SH-SY5Y (cell line): ENCODE data around the gene KY.

Experiments
- GATA2 ChIP-seq: IDR thresholded peaks from 2 replicates; pipeline ENCODE4 v1.6.1; 2011; ENCODE audit warnings: mild to moderate bottlenecking, low read depth, low read length
- GATA3 ChIP-seq: IDR thresholded peaks from 2 replicates; pipeline ENCODE4 v1.6.1; 2011; ENCODE audit warnings: low read depth, mild to moderate bottlenecking, low read length, moderate library complexity

The KY gene

DNA sequence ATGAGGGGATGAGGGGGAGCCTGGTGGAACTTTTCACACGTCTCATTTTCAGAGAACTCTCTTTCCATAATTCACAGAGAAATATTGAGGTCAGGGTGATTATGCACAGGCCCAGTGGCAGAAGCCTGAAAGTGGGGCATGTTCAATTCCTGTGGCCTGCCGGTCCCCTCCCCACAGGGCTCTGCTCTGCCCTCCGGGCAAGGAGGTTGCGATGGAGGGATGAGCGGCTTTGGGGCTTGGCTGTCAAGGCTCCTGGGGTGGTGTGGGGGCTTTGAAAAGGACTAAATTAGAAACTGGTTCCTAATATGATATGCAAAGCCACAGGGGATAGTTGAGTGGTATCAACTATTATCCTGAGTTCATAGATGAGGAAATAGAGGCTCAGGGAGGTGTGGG lies 9.2 kb upstream of the KY start:
- no peak for TF ChIP-seq GATA2
- no peak for TF ChIP-seq GATA3

DNA sequence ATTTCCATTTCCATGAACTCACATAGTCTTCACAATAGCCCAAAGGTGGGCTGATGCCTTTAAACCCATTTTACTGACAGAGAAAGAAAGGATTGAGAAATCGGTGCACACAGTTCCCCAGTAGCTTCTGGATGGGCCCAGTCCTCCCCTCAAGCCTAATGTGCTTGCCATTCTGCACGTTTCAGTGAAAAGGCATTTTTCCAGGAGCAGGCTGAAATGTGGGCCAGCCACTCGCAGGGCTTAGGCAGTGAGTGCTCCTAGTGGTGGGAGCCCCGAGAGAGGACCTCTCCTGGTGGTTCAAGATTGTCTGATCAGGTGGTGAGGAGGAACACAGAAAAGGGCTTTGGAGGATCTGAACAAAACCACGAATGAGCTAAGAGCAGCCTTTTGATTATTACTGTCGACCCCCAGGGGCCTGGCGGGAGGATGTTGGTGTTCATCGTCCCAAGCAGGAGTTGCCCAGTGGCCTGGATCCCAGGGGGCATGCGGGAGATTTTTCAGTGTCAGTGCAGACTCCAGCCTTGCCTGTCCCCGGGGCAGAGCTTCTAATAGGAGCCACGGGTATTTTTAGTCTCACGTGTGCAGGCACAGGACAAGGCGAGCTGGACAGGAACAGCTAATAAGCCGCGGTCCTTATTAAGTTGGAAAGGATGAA lies 8.7 kb upstream of the KY start:
- TF ChIP-seq GATA3 (no peak), GATA2 (no peak)

- no peak for TF ChIP-seq GATA3
- TF ChIP-seq GATA2, result no peak
These were observed 7.7 kb upstream of the KY start for GRCh38 chr3:134658555-134658954.

DNA sequence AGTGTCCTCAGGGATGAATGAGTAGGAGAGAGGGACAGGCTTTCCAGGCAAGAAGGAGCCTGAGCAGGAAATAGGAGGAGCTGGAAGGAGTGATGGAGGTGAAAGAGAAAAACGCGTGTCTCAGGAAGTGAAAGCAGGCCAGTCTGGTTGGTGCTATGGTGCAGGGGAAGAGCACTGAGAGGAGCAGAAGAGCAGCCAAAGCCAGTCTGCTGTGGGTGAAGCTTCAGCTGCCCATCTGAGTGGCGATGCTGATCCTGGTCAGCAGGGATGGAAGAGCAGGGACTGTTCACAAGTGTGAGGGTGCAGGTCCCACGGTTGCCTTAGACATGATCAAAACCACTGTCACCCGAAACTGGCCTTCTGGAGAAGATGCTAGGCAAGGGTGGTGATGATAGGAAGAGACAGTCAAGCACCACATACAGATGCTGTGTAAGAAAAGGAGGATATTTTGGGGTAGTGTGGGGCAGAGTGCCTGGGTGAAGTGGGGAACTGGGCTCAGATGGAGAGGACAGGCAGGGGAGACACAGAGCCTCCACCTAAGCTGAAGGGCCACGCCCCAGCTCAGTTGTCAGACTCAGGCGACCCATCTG lies 5.5 kb upstream of the KY start:
- TF ChIP-seq GATA2 (no peak), GATA3 (no peak)

DNA sequence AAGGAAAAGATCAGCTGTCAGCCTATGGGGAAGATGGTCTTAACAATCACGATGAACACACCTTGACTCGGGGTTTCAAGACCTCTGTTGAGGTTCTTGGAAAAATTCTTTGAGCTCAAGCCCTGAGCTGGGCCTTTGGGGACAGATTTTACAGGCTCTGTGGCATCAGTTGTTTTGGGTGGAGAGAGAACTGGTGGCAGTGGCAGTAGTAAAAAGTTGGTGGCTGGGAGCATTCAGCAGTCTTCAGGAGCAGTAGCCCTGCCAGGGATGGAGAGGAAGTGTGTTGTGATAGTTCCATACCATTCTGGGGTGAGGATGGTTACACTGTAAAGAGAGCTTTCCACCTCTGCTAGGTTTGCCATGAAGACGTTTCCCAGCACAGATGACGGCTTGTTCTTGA lies 4.9 kb upstream of the KY start:
- TF ChIP-seq GATA2 (no peak), GATA3 (no peak)

DNA sequence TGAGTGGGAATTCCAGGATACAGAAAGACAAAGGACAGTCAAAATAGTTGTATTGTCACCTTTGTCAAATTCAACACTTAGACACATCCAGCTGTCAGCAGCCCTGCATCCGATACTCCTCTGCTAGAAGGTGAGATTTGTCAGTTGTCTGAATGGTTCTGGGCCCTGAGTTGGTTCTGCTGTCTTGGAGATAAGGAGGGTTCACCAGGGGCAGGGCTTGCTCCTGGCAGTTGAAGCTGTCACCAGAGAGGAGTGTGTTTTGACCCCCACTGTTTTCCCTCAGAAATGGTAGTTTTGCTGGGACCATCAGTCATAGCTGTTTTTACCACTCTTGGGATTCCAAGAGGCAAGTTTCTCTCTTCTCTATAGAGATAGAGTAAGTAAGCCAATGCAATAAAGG lies 3.2 kb upstream of the KY start:
- TF ChIP-seq GATA2 (no peak), GATA3 (no peak)

GRCh38 chr3:134652886-134653630 lies 2.2 kb upstream of the KY start:
- no peak for TF ChIP-seq GATA3
- TF ChIP-seq GATA2, result no peak

DNA sequence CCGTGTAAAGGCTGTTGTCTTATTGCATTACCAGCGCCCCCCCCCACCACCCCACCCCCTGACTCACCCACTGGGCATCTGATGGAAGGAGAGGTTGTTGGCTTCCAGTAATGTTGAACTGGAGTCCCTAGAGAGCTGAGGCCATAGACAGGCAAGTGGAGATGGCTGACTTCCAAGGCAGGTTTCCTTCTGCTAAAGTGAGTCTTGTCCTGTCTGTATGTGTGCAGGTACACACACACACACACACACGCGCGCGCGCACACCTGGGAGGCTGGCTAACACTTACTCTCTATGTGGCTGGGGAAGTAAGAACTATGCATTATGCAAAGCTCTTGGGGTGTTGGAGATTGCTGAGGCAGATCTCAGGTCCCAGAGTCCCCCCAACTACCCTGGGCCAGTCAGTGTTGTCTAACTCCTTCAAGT lies 1.6 kb upstream of the KY start:
- TF ChIP-seq GATA3 (no peak), GATA2 (no peak)

GRCh38 chr3:134651347-134652041 lies 672 bp upstream of the KY start:
- TF ChIP-seq GATA3 (no peak), GATA2 (no peak)

DNA sequence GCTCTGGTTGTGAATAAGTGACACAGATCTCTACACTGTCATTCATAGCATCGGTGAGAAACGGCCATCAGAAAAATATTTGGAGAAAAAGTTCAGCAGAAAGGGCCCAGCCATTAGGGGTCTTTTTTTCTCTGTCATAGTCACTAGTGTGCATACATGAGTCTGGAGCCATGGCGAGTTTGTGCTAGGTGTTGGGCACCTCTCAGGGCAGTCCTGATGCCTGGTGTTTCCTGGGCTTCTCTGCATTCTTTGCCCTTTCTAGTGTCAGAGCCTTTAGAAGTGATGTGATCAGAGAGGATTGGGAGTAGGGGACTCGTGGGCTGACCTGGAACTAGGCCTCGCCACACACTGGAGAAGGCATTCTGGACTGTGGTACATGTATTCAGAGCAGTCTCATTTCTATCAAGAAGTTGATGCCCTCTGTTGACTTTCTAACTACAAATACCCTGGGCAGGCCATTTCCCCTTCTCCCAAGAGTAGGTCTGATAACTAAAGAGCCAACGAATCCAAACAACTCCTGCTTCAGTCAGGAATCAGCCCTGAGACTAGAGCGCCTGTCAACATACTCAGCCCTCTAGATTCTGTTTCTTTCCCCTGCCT lies 1.6 kb downstream of the KY start:
- TF ChIP-seq GATA2 (no peak), GATA3 (no peak)

GRCh38 chr3:134647902-134648760 lies 2.7 kb downstream of the KY start:
- no peak for TF ChIP-seq GATA2

- TF ChIP-seq GATA3 (no peak), GATA2 (no peak)
These were observed 4.7 kb downstream of the KY start for GRCh38 chr3:134646086-134646485.

GRCh38 chr3:134645515-134645914 lies 5.3 kb downstream of the KY start:
- no peak for TF ChIP-seq GATA3
- no peak for TF ChIP-seq GATA2

DNA sequence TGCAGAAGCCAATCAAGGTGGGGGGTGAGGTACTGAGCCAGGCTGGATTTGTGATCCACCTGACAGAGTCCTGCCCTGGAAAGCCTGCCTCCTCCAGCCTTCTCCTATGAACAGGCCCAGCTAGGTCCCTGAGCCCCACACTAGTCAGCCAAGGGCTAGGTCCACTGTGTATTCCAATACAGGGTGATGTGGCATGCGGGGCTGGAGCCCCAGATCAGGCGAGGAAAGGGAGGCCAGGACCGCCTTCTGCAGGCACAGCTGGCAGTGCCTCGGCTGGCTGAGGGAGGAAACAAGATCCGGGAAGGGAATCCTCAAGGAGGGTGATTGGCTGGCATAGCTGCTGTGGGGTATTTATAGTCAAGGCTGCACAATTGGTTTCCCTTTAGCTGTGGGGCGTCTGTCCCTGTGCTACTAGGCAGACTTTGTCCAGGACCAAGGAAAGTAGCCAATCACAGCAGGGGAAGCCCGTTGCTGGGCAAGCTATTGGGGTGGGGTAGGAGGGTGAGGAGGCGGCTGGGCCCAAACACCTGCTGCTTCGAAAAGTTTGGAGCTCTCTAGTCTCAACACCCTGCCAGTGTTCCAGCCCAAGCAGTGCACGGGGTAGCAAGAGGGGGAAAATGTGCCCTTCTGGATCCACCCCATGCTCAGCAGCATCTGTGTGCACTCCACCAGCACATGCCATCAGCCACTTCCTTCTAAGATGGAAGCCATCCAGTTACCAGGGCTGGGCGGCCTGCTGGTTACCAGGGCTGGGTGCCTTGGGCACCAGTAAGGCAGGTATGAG lies 5.9 kb downstream of the KY start:
- TF ChIP-seq GATA3 (no peak), GATA2 (no peak)
